CD4-positive, alpha-beta memory T cell (primary cell): ENCODE data around the gene MAST2. TPM values are rescaled to one million over a fixed set of nuclear protein-coding genes. Genes with fewer than 3 reads are reported as not detected.
"Not testable (repeated sequence)": the region's sequence is repeated elsewhere in the genome, so short reads cannot be mapped to it uniquely, and the experiment has no call there.

ENCODE experiments used
- CTCF ChIA-PET: fragments of 350-600 bp; sonication (Branson Sonifier 250); formaldehyde crosslinking; loops from one replicate; lab custom pipeline; 2021; ENCODE audit warnings: inconsistent platforms; ENCODE audit not compliant: partially characterized antibody; lab: Charles Lee
- POLR2A ChIA-PET: fragments of 350-600 bp; sonication (Branson Sonifier 250); formaldehyde crosslinking; loops from one replicate; lab custom pipeline; 2021; ENCODE audit not compliant: partially characterized antibody; lab: Charles Lee
- DNase-seq, 5 donors: peaks; one replicate each; pipeline versions ENCODE4 v3.0.0 to v3.0.0-alpha.2; 2020 to 2022; ENCODE audit warnings: mixed read lengths in 1 of 5
- H3K27ac ChIP-seq: one replicate; pipeline ENCODE4 v1.7.0; 2013; ENCODE audit warnings: low read depth, low read length
- H3K27me3 ChIP-seq: 2 replicates; pipeline ENCODE4 v1.7.0; 2013; ENCODE audit warnings: mild to moderate bottlenecking, low read length, moderate library complexity; ENCODE audit not compliant: insufficient read depth
- H3K36me3 ChIP-seq: 2 replicates; pipeline ENCODE4 v1.7.0; 2013; ENCODE audit warnings: mild to moderate bottlenecking, low read length, moderate library complexity; ENCODE audit not compliant: insufficient read depth
- H3K4me1 ChIP-seq: 2 replicates; pipeline ENCODE4 v1.7.0; 2013; ENCODE audit warnings: mild to moderate bottlenecking, low read length, moderate library complexity; ENCODE audit not compliant: insufficient read depth
- H3K4me3 ChIP-seq, 2 donors: one replicate each; pipeline ENCODE4 v1.7.0; 2013; ENCODE audit warnings: low read length in 2 of 2, mild to moderate bottlenecking in 1 of 2
- H3K9me3 ChIP-seq, 2 donors: one replicate each; pipeline ENCODE4 v1.7.0; 2013; ENCODE audit warnings: low read length in 2 of 2, control low read depth in 1 of 2; ENCODE audit not compliant: control insufficient read depth in 1 of 2
- H3K27ac Mint-ChIP-seq, 7 donors: one replicate each; pipeline ENCODE4 v1.8.0; 2020 to 2021; ENCODE audit warnings: mixed read lengths in 7 of 7, mild to moderate bottlenecking in 6 of 7, inconsistent platforms in 3 of 7, moderate library complexity in 3 of 7
- H3K27me3 Mint-ChIP-seq, 2 donors: one replicate each; pipeline ENCODE4 v1.8.0; 2020 to 2021; ENCODE audit warnings: mixed read lengths in 2 of 2
- H3K36me3 Mint-ChIP-seq, 2 donors: one replicate each; pipeline ENCODE4 v1.8.0; 2020 to 2021; ENCODE audit warnings: mixed read lengths in 2 of 2, inconsistent platforms in 1 of 2, mild to moderate bottlenecking in 1 of 2
- H3K4me1 Mint-ChIP-seq, 4 donors: one replicate each; pipeline ENCODE4 v1.8.0; 2020 to 2021; ENCODE audit warnings: mixed read lengths in 4 of 4, mild to moderate bottlenecking in 1 of 4
- H3K4me3 Mint-ChIP-seq, 8 donors: one replicate each; pipeline ENCODE4 v1.8.0; 2020 to 2021; ENCODE audit warnings: mixed read lengths in 8 of 8, mild to moderate bottlenecking in 7 of 8, moderate library complexity in 6 of 8, inconsistent platforms in 3 of 8
- H3K9me3 Mint-ChIP-seq, 8 donors: one replicate each; pipeline ENCODE4 v1.8.0; 2020 to 2021; ENCODE audit warnings: mixed read lengths in 8 of 8, mild to moderate bottlenecking in 5 of 8, inconsistent platforms in 3 of 8, moderate library complexity in 1 of 8
- intact Hi-C: fragments of 100-400 bp; cut with micrococcal nuclease; formaldehyde crosslinking; loops from one replicate; pipeline ENCODE4 v1.15.1; 2023
- polyA plus RNA-seq, 2 donors: library from polyadenylated mRNA; unstranded; fragments of 300-500 nt; fragmentation: Illumina TruSeq; gene quantifications; one replicate each; pipeline ENCODE4 v1.2.3, GENCODE V29; 2021
- total RNA-seq, 2 experiments: library from RNA; stranded (reverse); gene quantifications; one replicate each; pipeline ENCODE4 v1.2.3, GENCODE V29; 2021

The MAST2 gene
- total and polyA plus RNA-seq, 4 experiments from 2014 or later = 0.65 to 9.9 (median 4.3) TPM

GRCh38 chr1:45932205-45932604, 128.8 kb downstream of the MAST2 start:
- POLR2A ChIA-PET, H3K27ac Mint-ChIP-seq: not testable (repeated sequence)

DNA sequence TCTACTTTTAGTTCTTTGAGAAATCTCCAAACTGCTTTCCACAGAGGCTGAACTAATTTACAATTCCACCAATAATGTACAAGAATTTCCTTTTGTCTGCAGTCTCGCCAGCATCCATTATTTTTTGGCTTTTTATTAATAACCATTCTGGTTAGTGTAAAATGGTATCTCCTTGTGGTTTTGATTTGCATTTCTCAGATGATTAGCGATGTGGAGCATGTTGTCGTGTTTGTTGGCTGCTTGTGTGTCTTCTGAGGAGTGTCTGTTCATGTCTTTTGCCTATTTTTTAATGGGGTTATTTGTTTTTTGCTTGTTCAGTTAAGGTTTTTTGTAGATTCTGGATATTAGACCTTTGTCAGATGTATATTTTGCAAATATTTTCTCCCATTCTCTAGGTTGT, 131.5 kb downstream of the MAST2 start:
- intact Hi-C loops = no loop called here
- Histone ChIP-seq H3K36me3 (no peaks in the 10 kb centered on the region), H3K4me1 (no peaks in the 10 kb centered on the region), H3K4me3 (no peak overlapping the region), H3K27me3 (no peaks in the 10 kb centered on the region), H3K27ac (no peak overlapping the region), H3K9me3 (no peaks in the 10 kb centered on the region)
- Mint-ChIP-seq H3K27me3 (no peaks in the 10 kb centered on the region), H3K36me3 (peaks cover 0 to 4% of the 10 kb centered on the region in 2 donors), H3K9me3 (peaks cover 0 to 3% (median 0%) of the 10 kb centered on the region in 8 donors), H3K4me3 (no peak overlapping the region), H3K27ac (no peak overlapping the region), H3K4me1 (no peaks in the 10 kb centered on the region)
- DNase-seq = no peak
- ChIA-PET POLR2A (no interaction called here), CTCF (no interaction called here)

More at GRCh38 chr1:45932205-45932604, 128.8 kb downstream of the MAST2 start:
- H3K4me1 Mint-ChIP-seq = peaks cover 9 to 11% (median 9%) of the 10 kb centered on the region in 4 donors
- H3K9me3 Mint-ChIP-seq, H3K4me1 ChIP-seq, intact Hi-C loops, H3K9me3 ChIP-seq, H3K36me3 Mint-ChIP-seq, H3K4me3 ChIP-seq, H3K36me3 ChIP-seq, CTCF ChIA-PET, H3K4me3 Mint-ChIP-seq, H3K27me3 Mint-ChIP-seq, H3K27me3 ChIP-seq, H3K27ac ChIP-seq, DNase-seq: not testable (repeated sequence)

GRCh38 chr1:45938029-45938428, 134.6 kb downstream of the MAST2 start:
- no peaks in the 10 kb centered on the region for H3K4me1 ChIP-seq
- CTCF ChIA-PET = no interaction called here
- Mint-ChIP-seq H3K4me3 (no peak overlapping the region), H3K4me1 (no peaks in the 10 kb centered on the region), H3K27me3 (no peaks in the 10 kb centered on the region), H3K36me3 (peaks cover 0 to 11% of the 10 kb centered on the region in 2 donors), H3K9me3 (peaks cover 0 to 15% (median 10%) of the 10 kb centered on the region in 8 donors), H3K27ac (no peak overlapping the region)
- POLR2A ChIA-PET = no interaction called here
- DNase-seq = no peak
- H3K27ac ChIP-seq = no peak overlapping the region
- no peaks in the 10 kb centered on the region for H3K36me3 ChIP-seq
- H3K9me3 ChIP-seq = no peaks in the 10 kb centered on the region
- H3K4me3 ChIP-seq = no peak overlapping the region
- H3K27me3 ChIP-seq = no peaks in the 10 kb centered on the region
- intact Hi-C loops = no loop called here

DNA sequence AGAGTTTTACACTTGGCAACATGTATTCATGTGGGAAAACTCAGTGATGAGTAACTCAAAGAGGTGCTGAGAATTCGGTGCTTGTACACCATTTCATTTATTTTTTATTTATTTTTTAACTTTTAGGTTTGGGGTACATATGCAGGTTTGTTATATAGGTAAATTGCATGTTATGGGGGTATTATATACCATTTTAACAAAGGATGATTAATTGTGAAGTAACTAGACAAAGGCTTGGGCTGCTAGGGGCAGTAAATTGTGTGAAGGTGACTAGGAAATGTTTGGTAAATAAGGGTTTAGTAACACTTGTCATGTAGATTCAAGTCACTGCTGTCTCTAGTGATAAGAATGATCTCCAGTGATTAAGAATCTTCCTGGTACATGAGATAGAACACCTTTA, 139.0 kb downstream of the MAST2 start:
- DNase-seq = no peak
- Mint-ChIP-seq H3K27me3 (no peaks in the 10 kb centered on the region), H3K36me3 (peaks cover 0 to 13% of the 10 kb centered on the region in 2 donors), H3K4me3 (no peak overlapping the region), H3K4me1 (no peaks in the 10 kb centered on the region), H3K27ac (no peak overlapping the region), H3K9me3 (peaks cover 0 to 16% (median 10%) of the 10 kb centered on the region in 8 donors)
- ChIA-PET CTCF (no interaction called here), POLR2A (no interaction called here)
- Histone ChIP-seq H3K4me3 (no peak overlapping the region), H3K27ac (no peak overlapping the region), H3K9me3 (no peaks in the 10 kb centered on the region), H3K27me3 (no peaks in the 10 kb centered on the region), H3K36me3 (no peaks in the 10 kb centered on the region), H3K4me1 (no peaks in the 10 kb centered on the region)
- intact Hi-C loops = no loop called here

- no peaks in the 10 kb centered on the region for H3K4me1 Mint-ChIP-seq
- POLR2A ChIA-PET = no interaction called here
- H3K27ac Mint-ChIP-seq = no peak overlapping the region
- no peaks in the 10 kb centered on the region for H3K27me3 Mint-ChIP-seq
- Histone ChIP-seq H3K27me3 (no peaks in the 10 kb centered on the region), H3K4me3 (no peak overlapping the region), H3K36me3 (no peaks in the 10 kb centered on the region), H3K4me1 (no peaks in the 10 kb centered on the region), H3K9me3 (no peaks in the 10 kb centered on the region), H3K27ac (no peak overlapping the region)
- H3K9me3 Mint-ChIP-seq = peaks cover 0 to 16% (median 11%) of the 10 kb centered on the region in 8 donors
- H3K36me3 Mint-ChIP-seq = peaks cover 0 to 9% of the 10 kb centered on the region in 2 donors
- intact Hi-C loops = no loop called here
- CTCF ChIA-PET = no interaction called here
- no peak overlapping the region for H3K4me3 Mint-ChIP-seq
- DNase-seq = no peak
These were observed 139.8 kb downstream of the MAST2 start for GRCh38 chr1:45943185-45943584.

GRCh38 chr1:45945426-45945825, 142.0 kb downstream of the MAST2 start:
- no peaks in the 10 kb centered on the region for H3K27me3 Mint-ChIP-seq
- ChIA-PET CTCF (no interaction called here), POLR2A (no interaction called here)
- no peak overlapping the region for H3K4me3 Mint-ChIP-seq
- intact Hi-C loops = no loop called here
- Histone ChIP-seq H3K36me3 (no peaks in the 10 kb centered on the region), H3K27ac (no peak overlapping the region), H3K4me1 (no peaks in the 10 kb centered on the region), H3K9me3 (no peaks in the 10 kb centered on the region), H3K4me3 (no peak overlapping the region), H3K27me3 (no peaks in the 10 kb centered on the region)
- peaks cover 0 to 9% of the 10 kb centered on the region in 2 donors for H3K36me3 Mint-ChIP-seq
- no peak for DNase-seq
- H3K9me3 Mint-ChIP-seq = peaks cover 0 to 16% (median 11%) of the 10 kb centered on the region in 8 donors
- H3K4me1 Mint-ChIP-seq = no peaks in the 10 kb centered on the region
- no peak overlapping the region for H3K27ac Mint-ChIP-seq

- H3K4me3 ChIP-seq, CTCF ChIA-PET, H3K27ac ChIP-seq, H3K36me3 Mint-ChIP-seq, H3K4me1 ChIP-seq, H3K4me1 Mint-ChIP-seq, H3K27me3 Mint-ChIP-seq, H3K27me3 ChIP-seq, intact Hi-C loops, POLR2A ChIA-PET, H3K27ac Mint-ChIP-seq, DNase-seq, H3K9me3 Mint-ChIP-seq, H3K9me3 ChIP-seq, H3K4me3 Mint-ChIP-seq, H3K36me3 ChIP-seq: not testable (repeated sequence)
These were observed 146.1 kb downstream of the MAST2 start for GRCh38 chr1:45949462-45949861.

GRCh38 chr1:45952072-45952471, 148.7 kb downstream of the MAST2 start:
- no peaks in the 10 kb centered on the region for H3K4me1 ChIP-seq
- H3K27ac ChIP-seq = no peak overlapping the region
- POLR2A ChIA-PET = no interaction called here

More at GRCh38 chr1:45952072-45952471, 148.7 kb downstream of the MAST2 start:
- H3K36me3 ChIP-seq = no peaks in the 10 kb centered on the region
- no peaks in the 10 kb centered on the region for H3K36me3 Mint-ChIP-seq
- H3K27me3 ChIP-seq = no peaks in the 10 kb centered on the region
- peaks cover 0 to 2% (median 0%) of the 10 kb centered on the region in 8 donors for H3K9me3 Mint-ChIP-seq
- H3K4me3 Mint-ChIP-seq = no peak overlapping the region
- H3K27me3 Mint-ChIP-seq = no peaks in the 10 kb centered on the region
- H3K9me3 ChIP-seq = no peaks in the 10 kb centered on the region
- no peak for DNase-seq
- CTCF ChIA-PET = no interaction called here
- H3K4me3 ChIP-seq = no peak overlapping the region
- intact Hi-C loops = no loop called here
- no peaks in the 10 kb centered on the region for H3K4me1 Mint-ChIP-seq
- no peak overlapping the region for H3K27ac Mint-ChIP-seq
